HL-60 (cell line): ENCODE data around the gene ACYP2.

ENCODE experiments used
- DNase-seq, 2 experiments: peaks; one replicate each; pipeline ENCODE4 v3.0.0-alpha.2; 2010 to 2020; ENCODE audit warnings: low read depth in 1 of 2, low spot score in 1 of 2
- H3K27ac ChIP-seq: fragments of 250-450 bp; sonication (Bioruptor Pico); replicated peaks from 2 replicates; pipeline ENCODE4 v1.5.1; 2020; ENCODE audit warnings: mild to moderate bottlenecking, moderate library complexity
- H3K27me3 ChIP-seq: fragments of 250-450 bp; sonication (Bioruptor Pico); 2 replicates; pipeline ENCODE4 v1.5.1; 2021; ENCODE audit warnings: mild to moderate bottlenecking, moderate library complexity; ENCODE audit not compliant: insufficient read depth, poor library complexity, severe bottlenecking
- H3K4me3 ChIP-seq: replicated peaks from 2 replicates; pipeline ENCODE4 v1.5.1; 2011; ENCODE audit warnings: mild to moderate bottlenecking, control low read depth, low read length; ENCODE audit not compliant: insufficient read depth
- GABPA ChIP-seq: IDR thresholded peaks from 2 replicates; pipeline ENCODE4 v1.6.1; 2012; ENCODE audit warnings: low read depth
- POLR2AphosphoS5 ChIP-seq: IDR thresholded peaks from 2 replicates; pipeline ENCODE4 v1.6.1; 2012; ENCODE audit warnings: low read depth
- SPI1 ChIP-seq: IDR thresholded peaks from 2 replicates; pipeline ENCODE4 v1.6.1; 2012; ENCODE audit warnings: low read depth, mild to moderate bottlenecking, borderline replicate concordance
- TF ChIP-seq, protein P1 (sequence below): IDR thresholded peaks from one replicate; pipeline ENCODE4 v1.5.1; 2011; ENCODE audit warnings: low read length, control low read depth, inconsistent platforms; ENCODE audit not compliant: insufficient read depth
- TF ChIP-seq, protein P2 (sequence below): IDR thresholded peaks from 2 replicates; pipeline ENCODE4 v1.6.1; 2012; ENCODE audit warnings: low read depth; ENCODE audit not compliant: insufficient replicate concordance

ACYP2 gene

GRCh38 chr2:54208364-54209240 lies 93.2 kb downstream of the ACYP2 start:
- TF ChIP-seq GABPA = no peak
- no peak for TF ChIP-seq POLR2AphosphoS5
- TF ChIP-seq SPI1 = no peak
- TF ChIP-seq, protein P1, sequence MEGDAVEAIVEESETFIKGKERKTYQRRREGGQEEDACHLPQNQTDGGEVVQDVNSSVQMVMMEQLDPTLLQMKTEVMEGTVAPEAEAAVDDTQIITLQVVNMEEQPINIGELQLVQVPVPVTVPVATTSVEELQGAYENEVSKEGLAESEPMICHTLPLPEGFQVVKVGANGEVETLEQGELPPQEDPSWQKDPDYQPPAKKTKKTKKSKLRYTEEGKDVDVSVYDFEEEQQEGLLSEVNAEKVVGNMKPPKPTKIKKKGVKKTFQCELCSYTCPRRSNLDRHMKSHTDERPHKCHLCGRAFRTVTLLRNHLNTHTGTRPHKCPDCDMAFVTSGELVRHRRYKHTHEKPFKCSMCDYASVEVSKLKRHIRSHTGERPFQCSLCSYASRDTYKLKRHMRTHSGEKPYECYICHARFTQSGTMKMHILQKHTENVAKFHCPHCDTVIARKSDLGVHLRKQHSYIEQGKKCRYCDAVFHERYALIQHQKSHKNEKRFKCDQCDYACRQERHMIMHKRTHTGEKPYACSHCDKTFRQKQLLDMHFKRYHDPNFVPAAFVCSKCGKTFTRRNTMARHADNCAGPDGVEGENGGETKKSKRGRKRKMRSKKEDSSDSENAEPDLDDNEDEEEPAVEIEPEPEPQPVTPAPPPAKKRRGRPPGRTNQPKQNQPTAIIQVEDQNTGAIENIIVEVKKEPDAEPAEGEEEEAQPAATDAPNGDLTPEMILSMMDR = no peak
- TF ChIP-seq, protein P2, sequence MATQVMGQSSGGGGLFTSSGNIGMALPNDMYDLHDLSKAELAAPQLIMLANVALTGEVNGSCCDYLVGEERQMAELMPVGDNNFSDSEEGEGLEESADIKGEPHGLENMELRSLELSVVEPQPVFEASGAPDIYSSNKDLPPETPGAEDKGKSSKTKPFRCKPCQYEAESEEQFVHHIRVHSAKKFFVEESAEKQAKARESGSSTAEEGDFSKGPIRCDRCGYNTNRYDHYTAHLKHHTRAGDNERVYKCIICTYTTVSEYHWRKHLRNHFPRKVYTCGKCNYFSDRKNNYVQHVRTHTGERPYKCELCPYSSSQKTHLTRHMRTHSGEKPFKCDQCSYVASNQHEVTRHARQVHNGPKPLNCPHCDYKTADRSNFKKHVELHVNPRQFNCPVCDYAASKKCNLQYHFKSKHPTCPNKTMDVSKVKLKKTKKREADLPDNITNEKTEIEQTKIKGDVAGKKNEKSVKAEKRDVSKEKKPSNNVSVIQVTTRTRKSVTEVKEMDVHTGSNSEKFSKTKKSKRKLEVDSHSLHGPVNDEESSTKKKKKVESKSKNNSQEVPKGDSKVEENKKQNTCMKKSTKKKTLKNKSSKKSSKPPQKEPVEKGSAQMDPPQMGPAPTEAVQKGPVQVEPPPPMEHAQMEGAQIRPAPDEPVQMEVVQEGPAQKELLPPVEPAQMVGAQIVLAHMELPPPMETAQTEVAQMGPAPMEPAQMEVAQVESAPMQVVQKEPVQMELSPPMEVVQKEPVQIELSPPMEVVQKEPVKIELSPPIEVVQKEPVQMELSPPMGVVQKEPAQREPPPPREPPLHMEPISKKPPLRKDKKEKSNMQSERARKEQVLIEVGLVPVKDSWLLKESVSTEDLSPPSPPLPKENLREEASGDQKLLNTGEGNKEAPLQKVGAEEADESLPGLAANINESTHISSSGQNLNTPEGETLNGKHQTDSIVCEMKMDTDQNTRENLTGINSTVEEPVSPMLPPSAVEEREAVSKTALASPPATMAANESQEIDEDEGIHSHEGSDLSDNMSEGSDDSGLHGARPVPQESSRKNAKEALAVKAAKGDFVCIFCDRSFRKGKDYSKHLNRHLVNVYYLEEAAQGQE = no peak
- Histone ChIP-seq H3K27me3 (no peaks in the 10 kb centered on the region), H3K27ac (no peak overlapping the region), H3K4me3 (no peak overlapping the region)
- DNase-seq = no peak

GRCh38 chr2:54209379-54209778 lies 94.0 kb downstream of the ACYP2 start:
- Histone ChIP-seq H3K4me3 (no peak overlapping the region), H3K27ac (no peak overlapping the region), H3K27me3 (no peaks in the 10 kb centered on the region)
- TF ChIP-seq, protein P2 = no peak
- TF ChIP-seq SPI1 = no peak
- TF ChIP-seq GABPA = no peak
- no peak for TF ChIP-seq POLR2AphosphoS5
- TF ChIP-seq, protein P1 = no peak
- no peak for DNase-seq

- no peak for DNase-seq
- Histone ChIP-seq H3K27ac (no peak overlapping the region), H3K27me3 (no peaks in the 10 kb centered on the region), H3K4me3 (no peak overlapping the region)
- TF ChIP-seq, protein P1 = no peak
- TF ChIP-seq POLR2AphosphoS5 = no peak
Observed at GRCh38 chr2:54212456-54212855, 97.0 kb downstream of the ACYP2 start.

DNA sequence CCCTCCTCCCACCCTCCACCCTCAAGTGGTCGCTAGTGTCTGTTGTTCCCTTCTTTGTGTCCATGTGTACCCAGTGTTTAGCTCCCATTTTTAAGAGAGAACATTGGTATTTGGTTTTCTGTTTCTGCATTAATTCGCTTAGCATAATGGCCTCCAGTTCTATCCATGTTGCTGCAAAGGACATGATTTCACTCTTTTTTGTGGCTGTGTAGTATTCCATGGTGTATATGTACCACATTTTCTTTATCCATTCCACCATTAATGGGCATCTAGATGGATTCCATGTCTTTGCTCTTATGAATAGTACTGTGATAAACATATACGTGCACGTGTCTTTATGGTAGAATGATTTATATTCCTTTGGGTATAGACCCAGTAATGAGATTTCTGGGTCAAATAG lies 97.7 kb downstream of the ACYP2 start:
- DNase-seq = no peak
- no peak overlapping the region for H3K27ac ChIP-seq
- no peak for TF ChIP-seq GABPA
- TF ChIP-seq, protein P1 = no peak
- TF ChIP-seq POLR2AphosphoS5 = no peak
- no peak for TF ChIP-seq SPI1
- TF ChIP-seq, protein P2 = no peak
- no peaks in the 10 kb centered on the region for H3K27me3 ChIP-seq
- no peak overlapping the region for H3K4me3 ChIP-seq
